Head of caudate nucleus (tissue), 42 donors: Measurements from ENCODE around the gene AIF1.

ENCODE experiments used
- DNase-seq, 42 donors: peaks; one replicate each; pipeline versions ENCODE4 v3.0.0 to v3.0.0-alpha.2; 2020 to 2021; ENCODE audit warnings: mixed read lengths in 7 of 42
- intact Hi-C: fragments of 100-400 bp; cut with DNase I; formaldehyde crosslinking; loops from one replicate; pipeline ENCODE4 v1.15.0; 2022

The AIF1 gene

GRCh38 chr6:31614684-31615578 lies at the start of gene AIF1:
Gene AIF1 (plus strand): TSS chr6:31615234. CDS start chr6:31615330, 96 bp downstream.
- peak in 1 of 42 donors; percentile 25 for DNase-seq
- intact Hi-C loops, result no loop called here

- intact Hi-C loops, result no loop called here
- DNase-seq, result no peak
Measured at GRCh38 chr6:31567531-31568370, 47.3 kb upstream of the AIF1 start.

GRCh38 chr6:31568537-31568961 lies 46.5 kb upstream of the AIF1 start:
- DNase-seq, result no peak
- intact Hi-C loops, result no loop called here

GRCh38 chr6:31569861-31570536 lies 45.0 kb upstream of the AIF1 start:
- DNase-seq, result no peak
- intact Hi-C loops, result no loop called here

GRCh38 chr6:31572041-31572911 lies 42.8 kb upstream of the AIF1 start, which contains the start of gene LTA:
Gene LTA (plus strand): TSS chr6:31572289. CDS start chr6:31572743, 454 bp downstream.
- DNase-seq, result no peak
- intact Hi-C loops, result no loop called here

- no peak for DNase-seq
- intact Hi-C loops, result no loop called here
Measured at GRCh38 chr6:31573239-31574105, 41.6 kb upstream of the AIF1 start.

GRCh38 chr6:31574106-31575061 lies 40.6 kb upstream of the AIF1 start:
- intact Hi-C loops, result no loop called here
- no peak for DNase-seq

GRCh38 chr6:31575335-31575901 lies 39.6 kb upstream of the AIF1 start, which contains the start of gene TNF:
Gene TNF (plus strand): TSS chr6:31575565. CDS start chr6:31575742, 177 bp downstream.
- DNase-seq, result peak in 30 of 42 donors; percentile 12 to 67 (median 38)
- intact Hi-C loops, result no loop called here

- intact Hi-C loops, result no loop called here
- DNase-seq, result no peak
Measured at GRCh38 chr6:31575952-31576685, 38.9 kb upstream of the AIF1 start.

- DNase-seq, result no peak
- intact Hi-C loops, result no loop called here
Measured at GRCh38 chr6:31576897-31577578, 38.0 kb upstream of the AIF1 start.

- no peak for DNase-seq
Measured at GRCh38 chr6:31577579-31577966, 37.5 kb upstream of the AIF1 start.

GRCh38 chr6:31578184-31579118 lies 36.6 kb upstream of the AIF1 start:
- intact Hi-C loops, result no loop called here
- DNase-seq, result no peak

More at GRCh38 chr6:31577579-31577966, 37.5 kb upstream of the AIF1 start:
- intact Hi-C loops, result no loop called here

- no peak for DNase-seq
- intact Hi-C loops, result no loop called here
Measured at GRCh38 chr6:31579119-31579505, 35.9 kb upstream of the AIF1 start.
